Measurements from ENCODE around the gene PTPRT. TPM values are rescaled to one million over a fixed set of nuclear protein-coding genes. Genes with fewer than 3 reads are reported as not detected.

The PTPRT gene
- total and polyA plus RNA-seq, 2 of the 4 experiments (the other 2 are of a cell fraction), result not detected

- no peak overlapping the region for H2BK15ac ChIP-seq (ENCODE audit: low read depth, low read length)
- H3K27ac ChIP-seq (ENCODE audit: insufficient read depth, low read length), result no peak overlapping the region
- no peak overlapping the region for H3K23ac ChIP-seq (ENCODE audit: low read depth, low read length)
- H3K27me3 ChIP-seq (ENCODE audit: control insufficient read depth, insufficient read depth, low read length), result no peaks in the 10 kb centered on the region
- TF ChIP-seq MAFK (IDR thresholded peaks at IDR 0.05; ENCODE audit: low read depth, low read length), result no peak
- no peak for TF ChIP-seq POLR2A (IDR thresholded peaks at IDR 0.05; ENCODE audit: low read depth, low read length)
- no peak for TF ChIP-seq SMC3 (IDR thresholded peaks at IDR 0.05; ENCODE audit: low read depth, low read length)
- TF ChIP-seq MXI1 (IDR thresholded peaks at IDR 0.05; ENCODE audit: borderline replicate concordance, low read depth, low read length), result no peak
- no peak for TF ChIP-seq CHD1 (IDR thresholded peaks at IDR 0.05; ENCODE audit: low read depth, low read length)
- no peak for TF ChIP-seq ELK1 (IDR thresholded peaks at IDR 0.05; ENCODE audit: borderline replicate concordance, low read depth, low read length)
- TF ChIP-seq NFE2L2 (IDR thresholded peaks at IDR 0.05; ENCODE audit: low read depth, low read length), result no peak
- no peak for TF ChIP-seq RCOR1 (IDR thresholded peaks at IDR 0.05; ENCODE audit: insufficient replicate concordance, low read length)
- TF ChIP-seq BHLHE40 (IDR thresholded peaks at IDR 0.05; ENCODE audit: low read depth, low read length), result no peak
- no peak for TF ChIP-seq CEBPB (IDR thresholded peaks at IDR 0.05; ENCODE audit: low read depth, low read length)
- TF ChIP-seq RAD21 (IDR thresholded peaks at IDR 0.05; ENCODE audit: low read length), result no peak
- TF ChIP-seq RFX5 (IDR thresholded peaks at IDR 0.05; ENCODE audit: low read depth, low read length), result no peak
- no peak for TF ChIP-seq FOS (IDR thresholded peaks at IDR 0.05; ENCODE audit: low read depth, low read length)
- TF ChIP-seq MAZ (IDR thresholded peaks at IDR 0.05; ENCODE audit: borderline replicate concordance, low read depth, low read length), result no peak
- no peak for TF ChIP-seq USF2 (IDR thresholded peaks at IDR 0.05; ENCODE audit: low read depth, low read length)
- no peak for TF ChIP-seq CTCF (conservative IDR thresholded peaks at IDR 0.05; ENCODE audit: low read depth, low read length)
- H3K4ac ChIP-seq (ENCODE audit: low read depth, low read length), result no peak overlapping the region
- no peak for ATAC-seq (ENCODE audit: low read depth)
- no peak overlapping the region for H4K5ac ChIP-seq (ENCODE audit: low read depth, low read length)
- no peak overlapping the region for H2BK120ac ChIP-seq (ENCODE audit: low read depth, low read length)
- no CpG with 5 or more reads among the region's 1 CpG for WGBS, 2 experiments (ENCODE audit: extremely low coverage in 2 of 2, insufficient read length in 1 of 2)
- dilution Hi-C loops (cut with HindIII; ENCODE audit: low sequenced_read_pairs, unreplicated experiment) (no loop called here), in situ Hi-C loops (cut with MboI; ENCODE audit: low sequenced_read_pairs) (no loop called here), intact Hi-C loops (cut with micrococcal nuclease) (no loop called here)
- no peaks in the 10 kb centered on the region for H3K79me1 ChIP-seq (ENCODE audit: low read depth in 1 of 2, low read length in 2 of 2)
- CTCF ChIA-PET, result no interaction called here
- no peaks in the 10 kb centered on the region for H3K36me3 ChIP-seq (ENCODE audit: control insufficient read depth, insufficient read depth, low read length)
- no peaks in the 10 kb centered on the region for H3K9me1 ChIP-seq (ENCODE audit: insufficient read depth, low read length)
- no peak overlapping the region for H2AK5ac ChIP-seq (ENCODE audit: low read depth, low read length)
- H4K91ac ChIP-seq (ENCODE audit: insufficient read depth, low read depth, low read length), result no peak overlapping the region
- no peak overlapping the region for H3K14ac ChIP-seq (replicated peaks; ENCODE audit: low read depth, low read length)
- H2BK20ac ChIP-seq (ENCODE audit: low read depth, low read length), result no peak overlapping the region
- H3K18ac ChIP-seq (ENCODE audit: low read depth, low read length), result no peak overlapping the region
- no peak for DNase-seq
- H3K9me3 ChIP-seq (ENCODE audit: control insufficient read depth, insufficient read depth, low read length), result peaks cover 15% of the 10 kb centered on the region; the same call in 1 of the 2 replicates
- no peaks in the 10 kb centered on the region for H4K20me1 ChIP-seq (ENCODE audit: insufficient read depth, low read length)
- no peak overlapping the region for H2AK9ac ChIP-seq (replicated peaks; ENCODE audit: low read depth, low read length, poor library complexity)
- no peak overlapping the region for H4K8ac ChIP-seq (ENCODE audit: low read depth in 2 of 2, low read length in 2 of 2)
- no peak overlapping the region for H2AFZ ChIP-seq (replicated peaks; ENCODE audit: low read length, poor library complexity)
- H3K9ac ChIP-seq (ENCODE audit: low read depth, low read length), result no peak overlapping the region
- H2BK5ac ChIP-seq (ENCODE audit: low read depth, low read length, poor library complexity, severe bottlenecking), result no peak overlapping the region
- no peak overlapping the region for H3K4me2 ChIP-seq (ENCODE audit: low read depth, low read length)
- H3K56ac ChIP-seq (ENCODE audit: extremely low read depth, insufficient read depth, low read length), result no peak overlapping the region
- POLR2A ChIA-PET (ENCODE audit: unreplicated experiment), result no interaction called here
- no peak overlapping the region for H3K4me3 ChIP-seq (ENCODE audit: insufficient read depth, low read depth, low read length)
- H3K4me1 ChIP-seq (ENCODE audit: control insufficient read depth, insufficient read depth, low read length), result no peaks in the 10 kb centered on the region
- no TSS peak for BruUV-seq (replicated peaks)
Measured at GRCh38 chr20:42688576-42688975, 501.1 kb downstream of the PTPRT start.

Data from IMR-90 (cell line).